HG02943 (cell line): ENCODE data around the gene GAS2L2.

Experiments
- ATAC-seq: cut with Tn5 transposase; IDR thresholded peaks from one replicate; pipeline ENCODE4 v1.9.1; 2021; ENCODE audit warnings: mild to moderate bottlenecking, low read depth, moderate library complexity; ENCODE audit not compliant: unreplicated experiment

GAS2L2 gene

GRCh38 chr17:35748341-35748841, 4.6 kb downstream of the GAS2L2 start:
- ATAC-seq = no peak

GRCh38 chr17:35747540-35748017, 5.5 kb downstream of the GAS2L2 start:
- no peak for ATAC-seq

GRCh38 chr17:35745749-35746320, 7.2 kb downstream of the GAS2L2 start:
- no peak for ATAC-seq

- ATAC-seq = no peak
Observed at GRCh38 chr17:35745246-35745645, 7.8 kb downstream of the GAS2L2 start.

GRCh38 chr17:35744830-35745229, 8.2 kb downstream of the GAS2L2 start:
- no peak for ATAC-seq

GRCh38 chr17:35743626-35744328, 9.3 kb downstream of the GAS2L2 start:
- no peak for ATAC-seq

- no peak for ATAC-seq
Observed at GRCh38 chr17:35742896-35743477, 10.1 kb downstream of the GAS2L2 start.

- no peak for ATAC-seq
Observed at GRCh38 chr17:35742496-35742895, 10.5 kb downstream of the GAS2L2 start.

- ATAC-seq = no peak
Observed at GRCh38 chr17:35740997-35741931, 11.8 kb downstream of the GAS2L2 start.

- ATAC-seq = no peak
Observed at GRCh38 chr17:35740216-35740615, 12.8 kb downstream of the GAS2L2 start.

GRCh38 chr17:35738519-35739133, 14.4 kb downstream of the GAS2L2 start:
- no peak for ATAC-seq

GRCh38 chr17:35736236-35736635, 16.8 kb downstream of the GAS2L2 start:
- ATAC-seq = no peak

GRCh38 chr17:35735036-35735805, 17.8 kb downstream of the GAS2L2 start:
- no peak for ATAC-seq

GRCh38 chr17:35734396-35734795, 18.6 kb downstream of the GAS2L2 start:
- ATAC-seq = no peak

GRCh38 chr17:35733366-35733765, 19.7 kb downstream of the GAS2L2 start:
- ATAC-seq = no peak

- no peak for ATAC-seq
Observed at GRCh38 chr17:35732806-35733136, 20.3 kb downstream of the GAS2L2 start.

- no peak for ATAC-seq
Observed at GRCh38 chr17:35731917-35732805, 20.9 kb downstream of the GAS2L2 start.

GRCh38 chr17:35731239-35731916, 21.7 kb downstream of the GAS2L2 start, which contains the start of gene RASL10B:
RASL10B (plus strand) TSS chr17:35731639; CDS start chr17:35735185, 3,546 bp downstream.
- ATAC-seq = no peak
